Neural progenitor cell (in vitro differentiated cells): ENCODE data around the gene AK3.

Source experiments
- CTCF ChIP-seq: fragments of 200-600 bp; sonication (generic); IDR thresholded peaks from 2 replicates; pipeline ENCODE4 v1.5.1; 2017; ENCODE audit warnings: antibody characterized with exemption, mild to moderate bottlenecking
- EZH2 ChIP-seq: fragments of 200-600 bp; sonication (generic); IDR thresholded peaks from 2 replicates; pipeline ENCODE4 v1.6.1; 2017; ENCODE audit warnings: antibody characterized with exemption, mild to moderate bottlenecking, moderate library complexity

DNA sequence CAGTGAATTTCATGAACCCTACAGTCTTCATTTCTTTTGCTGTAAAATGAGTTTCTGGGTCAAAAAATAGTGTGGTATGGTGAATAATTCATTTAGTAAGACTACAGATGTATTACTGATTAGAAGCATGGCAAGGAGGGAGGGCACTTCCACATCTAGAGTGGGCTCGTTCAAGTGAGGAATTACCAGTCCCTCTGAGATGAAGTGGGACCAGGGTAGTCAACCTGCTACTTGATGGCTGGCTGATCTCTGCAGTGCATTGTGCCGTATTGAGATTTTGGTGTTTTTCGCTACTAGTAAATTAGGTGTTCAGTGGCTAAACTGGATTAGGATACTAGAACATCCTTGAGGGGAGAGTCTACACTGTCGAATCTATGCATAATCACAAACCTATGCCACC, 50.9 kb downstream of the AK3 start:
- TF ChIP-seq CTCF (no peak), EZH2 (no peak)
